Measurements from ENCODE around the gene SLC28A1. TPM values are rescaled to one million over a fixed set of nuclear protein-coding genes. Genes with fewer than 3 reads are reported as not detected.

The SLC28A1 gene
- total RNA-seq, 1 experiment from 2014 or later, result not detected

GRCh38 chr15:84938726-84939125 is 54.3 kb downstream of the SLC28A1 start:
- no peak for DNase-seq (ENCODE audit: low read depth)

GRCh38 chr15:84940399-84940798 is 55.9 kb downstream of the SLC28A1 start:
- DNase-seq (ENCODE audit: low read depth), result no peak

- DNase-seq (ENCODE audit: low read depth), result no peak
Observed at GRCh38 chr15:84942456-84942855, 58.0 kb downstream of the SLC28A1 start.

GRCh38 chr15:84944311-84944710 is 59.8 kb downstream of the SLC28A1 start:
- DNase-seq (ENCODE audit: low read depth), result no peak

- no peak for DNase-seq (ENCODE audit: low read depth)
Observed at GRCh38 chr15:84944861-84945260, 60.4 kb downstream of the SLC28A1 start.

- no peak for DNase-seq (ENCODE audit: low read depth)
Observed at GRCh38 chr15:84946772-84947489, 62.5 kb downstream of the SLC28A1 start.

- DNase-seq (ENCODE audit: low read depth), result peak; percentile 89
Observed at GRCh38 chr15:84947947-84948830, 63.7 kb downstream of the SLC28A1 start.

- peak; percentile 29 for DNase-seq (ENCODE audit: low read depth)
Observed at GRCh38 chr15:84949043-84949442, 64.6 kb downstream of the SLC28A1 start.

GRCh38 chr15:84949845-84950569 is 65.5 kb downstream of the SLC28A1 start:
- no peak for DNase-seq (ENCODE audit: low read depth)

- no peak for DNase-seq (ENCODE audit: low read depth)
Observed at GRCh38 chr15:84950570-84951111, 66.2 kb downstream of the SLC28A1 start.

GRCh38 chr15:84951736-84952135 is 67.3 kb downstream of the SLC28A1 start:
- no peak for DNase-seq (ENCODE audit: low read depth)

GRCh38 chr15:84953136-84953535 is 68.7 kb downstream of the SLC28A1 start:
- no peak for DNase-seq (ENCODE audit: low read depth)

GRCh38 chr15:84953726-84954125 is 69.3 kb downstream of the SLC28A1 start:
- no peak for DNase-seq (ENCODE audit: low read depth)

GRCh38 chr15:84955089-84955848 is 70.8 kb downstream of the SLC28A1 start:
- DNase-seq (ENCODE audit: low read depth), result peak; percentile 79

GRCh38 chr15:84956199-84956598 is 71.7 kb downstream of the SLC28A1 start:
- no peak for DNase-seq (ENCODE audit: low read depth)

GRCh38 chr15:84960391-84961113 is 76.1 kb downstream of the SLC28A1 start:
- DNase-seq (ENCODE audit: low read depth), result no peak

- peak; percentile 79 for DNase-seq (ENCODE audit: low read depth)
Observed at GRCh38 chr15:84961114-84961452, 76.6 kb downstream of the SLC28A1 start.

- peak; percentile 48 for DNase-seq (ENCODE audit: low read depth)
Observed at GRCh38 chr15:84961707-84962106, 77.2 kb downstream of the SLC28A1 start.

GRCh38 chr15:84962955-84963354 is 78.5 kb downstream of the SLC28A1 start:
- DNase-seq (ENCODE audit: low read depth), result no peak

GRCh38 chr15:84967380-84967779 is 82.9 kb downstream of the SLC28A1 start:
- DNase-seq (ENCODE audit: low read depth), result no peak

- DNase-seq (ENCODE audit: low read depth), result no peak
Observed at GRCh38 chr15:84968301-84968700, 83.8 kb downstream of the SLC28A1 start.

All from RPMI7951 (cell line).